ENCODE measurements around the gene PIAS4. TPM values are rescaled to one million over a fixed set of nuclear protein-coding genes. Genes with fewer than 3 reads are reported as not detected.
A peak's percentile ranks its signal among the peaks of the same experiment; 100 is the strongest.

Gene PIAS4
- total RNA-seq, 3 donors from 2014 or later: 27.4 to 44.6 (median 29.5) TPM

DNA sequence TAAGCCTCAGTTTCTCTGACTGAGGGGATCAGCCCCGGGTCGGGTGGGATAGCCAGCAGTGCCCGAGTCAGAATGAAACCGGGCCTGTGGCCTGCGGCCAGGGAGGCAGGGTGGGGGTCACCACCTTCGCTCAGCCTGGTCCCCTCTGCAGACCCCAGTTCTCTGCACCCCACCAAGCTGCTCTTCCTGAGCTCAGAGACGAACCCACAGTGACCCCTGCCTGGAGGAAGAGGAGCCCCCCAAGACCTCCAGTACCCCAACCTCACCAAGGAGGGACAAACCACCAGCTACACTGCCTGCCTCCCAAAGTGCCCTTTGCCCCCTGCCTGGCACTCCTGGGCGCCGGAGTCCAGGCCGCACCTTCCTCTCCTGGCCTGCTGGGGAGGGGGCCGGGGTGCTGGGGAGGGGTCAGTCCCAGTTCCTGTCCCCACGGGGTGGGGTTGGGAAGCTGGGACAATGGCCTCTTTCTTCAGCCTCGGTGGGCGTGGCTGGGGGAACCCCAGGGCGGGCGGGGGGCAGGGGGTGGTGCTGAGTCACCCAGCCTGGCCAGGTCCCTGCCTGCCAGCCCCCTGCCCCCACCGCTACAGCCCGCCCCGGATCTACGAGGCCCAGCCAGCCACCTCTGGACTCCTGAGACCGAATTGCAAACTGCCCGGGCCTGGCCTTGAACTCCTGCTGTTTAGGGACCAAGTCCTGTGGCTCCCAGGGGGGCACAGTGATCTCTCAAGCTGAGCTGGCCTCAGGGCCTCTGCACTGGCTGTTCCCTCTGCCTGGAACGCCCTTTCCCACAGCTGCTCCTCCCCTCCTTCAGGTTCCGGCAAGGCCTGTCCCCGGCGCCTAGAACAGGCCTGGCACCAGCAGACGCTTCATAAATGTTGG lies 44.8 kb downstream of the PIAS4 start:
- Histone ChIP-seq H3K9me3 (no peaks in the 10 kb centered on the region), H3K36me3 (ENCODE audit: low read depth) (peaks cover 12% of the 10 kb centered on the region), H3K4me3 (no peak overlapping the region), H3K4me1 (ENCODE audit: low read depth) (peaks cover 54% of the 10 kb centered on the region)
- intact Hi-C loops (cut with DNase I, micrococcal nuclease): no loop called here
- peak; percentile 75 for ATAC-seq
- DNase-seq: peak; percentile 91 to 95 (median 93)
- TF ChIP-seq, protein P1, sequence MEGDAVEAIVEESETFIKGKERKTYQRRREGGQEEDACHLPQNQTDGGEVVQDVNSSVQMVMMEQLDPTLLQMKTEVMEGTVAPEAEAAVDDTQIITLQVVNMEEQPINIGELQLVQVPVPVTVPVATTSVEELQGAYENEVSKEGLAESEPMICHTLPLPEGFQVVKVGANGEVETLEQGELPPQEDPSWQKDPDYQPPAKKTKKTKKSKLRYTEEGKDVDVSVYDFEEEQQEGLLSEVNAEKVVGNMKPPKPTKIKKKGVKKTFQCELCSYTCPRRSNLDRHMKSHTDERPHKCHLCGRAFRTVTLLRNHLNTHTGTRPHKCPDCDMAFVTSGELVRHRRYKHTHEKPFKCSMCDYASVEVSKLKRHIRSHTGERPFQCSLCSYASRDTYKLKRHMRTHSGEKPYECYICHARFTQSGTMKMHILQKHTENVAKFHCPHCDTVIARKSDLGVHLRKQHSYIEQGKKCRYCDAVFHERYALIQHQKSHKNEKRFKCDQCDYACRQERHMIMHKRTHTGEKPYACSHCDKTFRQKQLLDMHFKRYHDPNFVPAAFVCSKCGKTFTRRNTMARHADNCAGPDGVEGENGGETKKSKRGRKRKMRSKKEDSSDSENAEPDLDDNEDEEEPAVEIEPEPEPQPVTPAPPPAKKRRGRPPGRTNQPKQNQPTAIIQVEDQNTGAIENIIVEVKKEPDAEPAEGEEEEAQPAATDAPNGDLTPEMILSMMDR (IDR thresholded peaks at IDR 0.05): no peak

DNA sequence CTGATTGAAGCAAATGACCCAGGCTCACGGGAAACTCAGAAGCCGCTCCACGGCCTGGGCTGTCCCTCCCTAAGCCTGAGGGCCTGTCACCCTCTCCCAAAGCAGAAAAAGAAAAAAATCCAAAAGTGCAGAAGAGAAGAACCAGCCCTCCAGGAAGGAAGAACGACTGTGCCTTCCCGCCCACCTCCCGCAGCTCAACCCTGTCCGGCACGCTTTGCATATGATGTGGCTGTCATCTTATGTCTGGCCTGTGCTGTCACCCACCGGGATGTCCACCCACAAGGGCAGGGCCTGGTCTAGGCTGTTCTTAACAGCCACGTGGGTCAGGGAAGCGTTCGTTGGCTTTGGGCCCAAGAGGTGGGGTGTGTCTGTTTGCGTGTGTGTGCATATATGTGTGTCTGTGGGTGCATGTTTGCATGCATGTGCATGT lies 45.5 kb downstream of the PIAS4 start:
- ATAC-seq: peak; percentile 41
- intact Hi-C loops (cut with DNase I, micrococcal nuclease): no loop called here
- H3K4me1 ChIP-seq (ENCODE audit: low read depth): peaks cover 59% of the 10 kb centered on the region

DNA sequence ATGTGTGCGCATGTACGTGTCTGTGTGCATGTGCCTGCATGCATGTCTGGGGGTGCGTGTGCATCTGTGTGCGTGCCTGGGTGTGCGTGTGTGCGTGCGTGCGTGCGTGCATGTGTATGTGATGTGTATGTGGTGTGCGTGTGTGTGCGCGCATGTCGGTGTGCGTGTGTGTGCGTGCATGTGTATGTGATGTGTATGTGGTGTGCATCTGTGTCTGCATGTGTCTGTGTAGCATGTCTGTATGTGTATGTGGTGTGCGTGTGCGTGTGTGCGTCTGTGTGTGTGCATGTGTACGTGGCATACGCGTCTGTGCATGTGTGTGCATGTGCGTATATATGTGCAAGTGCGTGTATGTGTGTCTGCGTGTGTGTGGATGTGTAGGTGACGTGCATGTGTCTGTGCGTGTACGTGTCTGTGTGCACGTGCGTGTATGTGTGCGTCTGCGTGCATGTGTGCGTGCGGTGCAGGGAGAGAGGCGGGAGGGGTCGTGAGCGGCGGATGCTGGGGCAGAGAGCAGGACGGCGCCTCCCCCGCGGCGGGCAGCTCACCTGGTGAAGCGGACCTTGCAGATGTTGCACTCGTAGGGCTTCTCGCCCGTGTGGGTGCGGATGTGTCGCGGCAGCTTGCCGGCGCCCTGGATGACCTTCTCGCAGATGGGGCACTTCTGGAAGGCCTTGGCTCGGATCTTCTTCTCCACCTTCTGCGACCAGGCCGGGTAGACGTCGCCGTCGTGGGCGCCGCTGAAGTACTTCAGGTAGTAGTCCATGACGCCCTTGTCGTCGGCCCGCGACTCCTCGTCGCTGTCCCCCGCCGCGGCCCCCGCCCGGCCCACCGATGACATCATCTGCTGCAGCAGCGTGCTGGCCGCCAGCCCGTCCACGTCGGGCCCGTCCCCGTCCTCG lies 46.1 kb downstream of the PIAS4 start:
- TF ChIP-seq, protein P1 (IDR thresholded peaks at IDR 0.05): no peak
- peak; percentile 61 to 79 (median 76) for DNase-seq
- peak; percentile 14 for ATAC-seq
- Histone ChIP-seq H3K9me3 (no peaks in the 10 kb centered on the region), H3K4me1 (ENCODE audit: low read depth) (peaks cover 66% of the 10 kb centered on the region), H3K4me3 (no peak overlapping the region), H3K36me3 (ENCODE audit: low read depth) (peaks cover 12% of the 10 kb centered on the region)
- intact Hi-C loops (cut with DNase I, micrococcal nuclease): no loop called here

More for the DNA sequence above, 45.5 kb downstream of the PIAS4 start:
- Histone ChIP-seq H3K36me3 (ENCODE audit: low read depth) (peaks cover 12% of the 10 kb centered on the region), H3K4me3 (no peak overlapping the region), H3K9me3 (no peaks in the 10 kb centered on the region)
- peak; percentile 84 to 88 (median 84) for DNase-seq
- TF ChIP-seq, protein P1 (IDR thresholded peaks at IDR 0.05): no peak

DNA sequence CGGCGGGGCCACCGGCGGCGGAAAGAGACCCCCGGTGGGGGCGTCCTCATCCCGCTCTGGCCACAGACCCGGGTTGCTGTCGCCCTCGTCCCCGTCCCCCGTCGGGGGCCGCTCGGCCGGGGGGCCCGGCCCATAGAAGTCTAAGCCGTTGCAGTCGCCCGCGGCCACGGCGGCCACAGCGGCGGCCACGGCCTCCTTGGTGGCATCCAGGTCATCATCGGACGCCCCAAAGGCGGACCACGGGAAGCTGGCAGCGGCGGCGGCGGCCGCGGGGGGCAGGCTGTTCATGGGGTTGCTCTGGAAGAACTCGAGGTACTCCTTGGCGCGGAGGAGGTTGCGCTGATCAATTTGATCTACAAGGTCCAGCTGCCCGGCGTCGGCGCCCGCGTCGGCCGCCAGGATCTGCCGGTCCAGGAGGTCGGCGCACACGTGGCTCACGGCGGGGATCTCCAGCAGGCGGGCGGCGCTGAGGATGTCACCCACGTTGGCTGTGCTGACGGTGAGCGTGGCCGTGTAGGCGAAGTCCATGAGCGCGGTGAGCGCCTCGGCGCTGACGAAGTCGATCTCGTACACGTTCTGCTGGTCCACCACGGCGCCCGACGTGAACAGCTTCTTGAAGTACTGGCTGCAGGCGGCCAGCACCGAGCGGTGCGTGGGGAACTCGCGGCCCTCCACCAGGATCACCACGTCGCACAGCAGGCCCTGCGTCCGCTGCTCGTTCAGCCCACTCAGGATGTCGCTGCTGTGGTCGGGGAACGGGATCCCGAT lies 47.1 kb downstream of the PIAS4 start:
- TF ChIP-seq, protein P1 (IDR thresholded peaks at IDR 0.05): no peak
- Histone ChIP-seq H3K36me3 (ENCODE audit: low read depth) (peaks cover 7% of the 10 kb centered on the region), H3K4me3 (no peak overlapping the region), H3K9me3 (no peaks in the 10 kb centered on the region), H3K4me1 (ENCODE audit: low read depth) (peaks cover 71% of the 10 kb centered on the region)
- intact Hi-C loops (cut with DNase I, micrococcal nuclease): no loop called here
- DNase-seq (peak in 2 of 3 donors; percentile 43 to 66), ATAC-seq (no peak)

DNA sequence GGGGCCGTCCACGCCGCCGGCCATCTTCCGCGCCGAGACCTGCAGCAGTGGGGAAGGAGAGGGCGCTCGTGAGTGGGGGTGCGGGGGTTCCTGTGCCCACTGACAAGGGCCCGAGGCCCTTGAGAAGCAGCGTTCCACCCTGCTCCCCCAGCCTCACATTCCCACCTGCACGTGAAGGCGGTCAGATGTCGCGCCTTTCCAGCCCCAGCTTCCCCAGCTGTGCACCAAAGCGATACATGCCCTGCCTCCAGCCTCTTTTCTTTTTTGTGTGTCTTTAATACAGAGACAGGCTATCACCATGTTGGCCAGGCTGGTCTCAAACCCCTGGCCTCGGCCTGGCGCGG lies 47.6 kb downstream of the PIAS4 start:
- ATAC-seq (no peak), DNase-seq (no peak)
- Histone ChIP-seq H3K36me3 (ENCODE audit: low read depth) (peaks cover 6% of the 10 kb centered on the region), H3K4me3 (no peak overlapping the region), H3K9me3 (no peaks in the 10 kb centered on the region), H3K4me1 (ENCODE audit: low read depth) (peaks cover 73% of the 10 kb centered on the region)
- intact Hi-C loops (cut with DNase I, micrococcal nuclease): no loop called here
- TF ChIP-seq, protein P1 (IDR thresholded peaks at IDR 0.05): no peak

Measured in mucosa of descending colon (tissue), 3 donors.